AG04450 (cell line): ENCODE data around the gene CDK12. TPM values are rescaled to one million over a fixed set of nuclear protein-coding genes. Genes with fewer than 3 reads are reported as not detected.

Experiments used
- CTCF ChIA-PET: fragments of 300-600, 350-600 bp; formaldehyde crosslinking; extraction: SDS; loops from one replicate; lab custom pipeline; 2022; ENCODE audit warnings: antibody characterized with exemption, inconsistent platforms; lab: Charles Lee
- POLR2A ChIA-PET: fragments of 350-600 bp; formaldehyde crosslinking; extraction: SDS; loops from one replicate; lab custom pipeline; 2021; ENCODE audit warnings: antibody characterized with exemption, inconsistent platforms; lab: Yijun Ruan, JAX
- DNase-seq: peaks from one replicate; pipeline ENCODE4 v3.0.0-alpha.2; 2011; ENCODE audit warnings: low read depth, low spot score
- H3K27ac ChIP-seq: one replicate; pipeline ENCODE4 v1.5.1; 2012; ENCODE audit warnings: low read depth, low read length, control low read depth
- H3K27me3 ChIP-seq: one replicate; pipeline ENCODE4 v1.6.0; 2012; ENCODE audit warnings: low read length; ENCODE audit not compliant: control insufficient read depth, insufficient read depth
- H3K4me3 ChIP-seq: 2 replicates; pipeline ENCODE4 v1.5.1; 2011; ENCODE audit warnings: mild to moderate bottlenecking, low read depth, low read length, control low read depth
- H3K9me3 ChIP-seq: 2 replicates; pipeline ENCODE4 v1.5.1; 2012; ENCODE audit warnings: low read length; ENCODE audit not compliant: control insufficient read depth, insufficient read depth
- CTCF ChIP-seq: IDR thresholded peaks from 2 replicates; pipeline ENCODE4 v1.5.1; 2011; ENCODE audit warnings: low read depth, low read length, control low read depth, inconsistent platforms
- polyA plus RNA-seq: library from polyadenylated mRNA; depleted of rRNA; stranded (reverse); fragments of >200 nt; gene quantifications from 2 replicates; pipeline ENCODE4 v1.2.3, GENCODE V29; 2011

The CDK12 gene
- polyA plus RNA-seq, 1 experiment: 21.7 TPM

GRCh38 chr17:39563476-39563875 lies 102.2 kb downstream of the CDK12 start:
- CTCF ChIA-PET: interaction anchor here (0.6 kb wide), 2 partner anchors 12 to 32 kb away, joined by 3 read pairs; no protein-coding TSS in a partner anchor
- no peak for DNase-seq

GRCh38 chr17:39564211-39564848 lies 103.0 kb downstream of the CDK12 start:
- 0 out of 2 replicates have a peak, but pooled peaks have one; percentile 2 for TF ChIP-seq CTCF
- Histone ChIP-seq H3K27me3 (no peaks in the 10 kb centered on the region), H3K27ac (no peak overlapping the region), H3K9me3 (no peaks in the 10 kb centered on the region), H3K4me3 (no peak overlapping the region)
- no peak for DNase-seq
- CTCF ChIA-PET: interaction anchor here (1.2 to 1.4 kb wide), 3 partner anchors 12 to 57 kb away, joined by 3 to 4 read pairs (median 3); no protein-coding TSS in a partner anchor
- POLR2A ChIA-PET: no interaction called here

More at GRCh38 chr17:39563476-39563875, 102.2 kb downstream of the CDK12 start:
- H3K9me3 ChIP-seq: no peaks in the 10 kb centered on the region
- POLR2A ChIA-PET: interaction anchor here (0.6 kb wide), 1 partner anchor 23 kb away, joined by 4 read pairs; no protein-coding TSS in a partner anchor
- H3K4me3 ChIP-seq: no peak overlapping the region
- no peaks in the 10 kb centered on the region for H3K27me3 ChIP-seq
- no peak for TF ChIP-seq CTCF
- H3K27ac ChIP-seq: no peak overlapping the region

GRCh38 chr17:39566094-39566850 lies 105.0 kb downstream of the CDK12 start:
- POLR2A ChIA-PET: no interaction called here
- Histone ChIP-seq H3K4me3 (no peak overlapping the region), H3K27ac (no peak overlapping the region), H3K27me3 (no peaks in the 10 kb centered on the region), H3K9me3 (peaks cover 3% of the 10 kb centered on the region; the same call in 1 of the 2 replicates)
- CTCF ChIA-PET: interaction anchor here (1.2 kb wide), 1 partner anchor 57 kb away, joined by 4 read pairs; no protein-coding TSS in a partner anchor
- no peak for TF ChIP-seq CTCF
- no peak for DNase-seq

GRCh38 chr17:39568702-39569101 lies 107.4 kb downstream of the CDK12 start:
- H3K27me3 ChIP-seq: no peaks in the 10 kb centered on the region
- no peak for DNase-seq
- no peak overlapping the region for H3K27ac ChIP-seq
- TF ChIP-seq CTCF: no peak
- H3K4me3 ChIP-seq: no peak overlapping the region
- ChIA-PET POLR2A (no interaction called here), CTCF (no interaction called here)
- peaks cover 3% of the 10 kb centered on the region; the same call in 1 of the 2 replicates for H3K9me3 ChIP-seq
